Limb (tissue), 2 donors: ENCODE measurements around the gene GBF1.
A peak's percentile ranks its signal among the peaks of the same experiment; 100 is the strongest.

Experiments
- DNase-seq, 2 donors: peaks; one replicate each; pipeline ENCODE4 v3.0.0-alpha.2; 2016; ENCODE audit errors: extremely low spot score in 2 of 2

The GBF1 gene

DNA sequence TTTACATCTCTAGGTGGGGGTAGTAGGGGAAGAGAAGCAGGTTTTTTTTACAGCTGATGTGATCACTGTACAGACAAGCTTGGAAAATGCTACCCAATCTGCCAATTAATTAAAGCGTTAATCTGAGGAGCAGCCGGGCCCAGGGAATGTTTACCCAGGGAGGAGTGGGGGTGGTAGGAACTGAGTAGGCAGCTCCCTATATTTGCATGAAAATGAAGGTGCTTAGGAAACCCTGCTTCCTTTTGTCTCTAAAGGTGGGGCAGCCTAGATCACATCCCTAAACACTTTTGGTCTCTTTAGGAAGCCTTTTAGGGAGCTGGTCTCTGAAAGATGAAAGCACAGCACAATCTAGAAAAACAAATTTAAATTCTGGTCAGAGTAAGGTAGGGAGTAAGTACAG, 97.1 kb downstream of the GBF1 start:
- DNase-seq, result no peak

DNA sequence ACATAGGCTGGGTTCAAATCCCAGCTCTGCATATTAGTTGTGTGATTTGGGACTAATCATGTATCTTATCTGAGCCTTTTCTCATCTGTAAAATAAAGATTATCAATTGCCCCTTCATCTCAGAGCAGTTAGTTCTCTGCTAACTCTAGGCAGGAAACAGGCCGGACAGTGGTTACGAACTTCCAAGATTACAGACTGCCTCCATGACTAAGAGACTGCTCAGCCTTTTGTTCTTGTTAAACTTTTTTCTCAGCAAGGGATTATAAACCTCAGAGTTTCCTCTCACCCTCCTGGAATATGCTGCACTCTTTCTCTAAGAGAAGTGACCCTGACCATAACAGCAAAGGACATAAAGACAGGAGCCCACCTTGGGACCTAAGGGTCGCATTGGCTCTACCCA, 97.6 kb downstream of the GBF1 start:
- no peak for DNase-seq

DNA sequence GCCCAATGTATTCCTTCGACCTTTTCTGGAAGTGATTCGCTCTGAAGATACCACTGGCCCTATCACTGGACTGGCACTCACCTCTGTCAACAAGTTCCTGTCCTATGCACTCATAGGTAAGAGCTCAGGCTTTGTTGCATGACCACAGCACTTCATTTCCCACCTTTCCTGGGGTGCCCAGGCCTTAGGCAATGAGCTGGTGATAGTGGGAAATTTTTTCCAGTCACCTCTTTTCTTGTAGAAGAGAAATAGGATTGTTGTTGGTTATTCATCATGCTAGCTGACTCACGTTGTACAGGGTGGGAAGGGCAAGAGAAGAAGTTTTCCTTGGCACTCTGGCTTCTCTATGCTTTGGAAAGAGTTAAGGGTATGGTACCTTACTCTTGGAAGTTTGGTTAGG, 98.7 kb downstream of the GBF1 start:
- no peak for DNase-seq

DNA sequence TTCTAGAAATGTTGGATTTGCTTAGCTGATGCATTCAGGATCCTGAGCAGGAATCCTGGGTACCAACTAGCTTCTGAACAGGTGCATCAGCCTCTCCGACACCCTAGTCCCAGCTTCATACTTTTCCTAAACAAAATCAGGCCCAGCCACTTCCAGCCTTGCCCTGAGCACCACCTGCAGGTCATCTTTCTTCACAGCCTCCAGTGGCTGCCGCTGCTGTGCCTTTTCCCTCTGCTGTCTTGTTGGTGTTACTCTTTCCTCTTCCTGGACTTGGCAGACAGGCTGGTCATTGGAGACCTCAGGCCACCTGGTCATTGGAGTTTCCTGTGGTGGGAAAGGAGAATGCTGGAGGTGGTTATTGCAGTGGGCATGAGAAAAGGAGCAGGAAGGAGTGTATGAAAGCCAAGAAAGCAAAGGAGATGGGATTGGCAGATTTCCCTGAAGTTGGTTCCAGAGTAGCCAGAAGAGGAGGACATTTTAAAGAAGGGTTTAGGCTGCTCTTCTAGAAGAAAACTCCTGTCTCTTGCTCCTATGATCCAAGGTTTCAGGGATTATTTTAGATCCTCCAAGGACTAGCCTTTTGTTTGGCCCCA, 102.0 kb downstream of the GBF1 start:
- peak; percentile 45 to 54 for DNase-seq

DNA sequence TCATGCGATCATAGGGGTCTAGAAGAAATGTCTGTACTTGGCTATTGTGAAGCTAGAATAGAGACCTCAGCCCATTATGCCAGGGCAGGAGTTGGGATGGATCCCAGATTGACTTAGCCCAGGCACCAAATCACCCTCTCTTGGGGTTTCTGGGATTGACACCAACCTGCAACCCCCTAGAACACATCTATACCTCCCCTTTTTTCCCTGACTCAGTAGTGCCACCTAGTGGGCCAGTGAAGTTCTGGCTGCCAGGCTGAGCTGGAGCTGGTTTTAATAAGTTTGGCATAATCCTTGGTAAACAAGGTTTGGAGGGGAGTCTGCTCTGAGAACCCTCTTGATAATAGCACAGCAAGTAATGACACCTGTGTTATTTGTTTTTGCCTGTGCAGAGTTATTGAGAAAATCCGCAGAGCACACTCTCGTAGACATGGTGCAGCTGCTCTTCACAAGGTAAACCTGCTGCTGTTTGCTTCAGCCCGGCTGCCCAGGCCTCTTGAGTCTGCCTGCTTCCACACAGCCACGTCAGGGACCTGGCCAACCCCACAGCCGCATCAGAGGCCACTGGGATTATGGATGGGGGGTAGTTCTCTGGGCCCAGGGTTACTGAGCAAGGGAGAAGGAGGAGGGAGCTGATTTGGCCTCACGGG, 106.9 kb downstream of the GBF1 start:
- DNase-seq, result peak; percentile 56 to 78

DNA sequence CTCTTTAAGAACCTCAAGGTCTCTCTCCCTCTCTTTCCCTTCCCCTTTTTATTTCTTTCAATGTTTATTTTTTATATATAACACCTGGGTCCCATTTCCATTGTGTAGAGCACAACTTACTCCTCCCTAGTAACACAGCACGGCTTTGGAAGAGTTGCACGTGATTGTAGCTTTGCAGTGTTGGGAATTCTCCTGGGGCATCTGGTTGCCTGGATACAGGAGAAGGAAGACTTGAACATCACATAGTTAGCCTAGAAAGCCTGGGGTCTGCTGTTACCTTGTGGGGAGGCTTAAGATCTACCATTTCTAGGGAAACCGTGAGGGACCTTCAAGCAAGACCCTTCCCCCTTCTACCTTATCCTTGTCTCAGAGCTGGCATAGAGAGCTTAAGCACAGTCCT, 109.1 kb downstream of the GBF1 start:
- no peak for DNase-seq

DNA sequence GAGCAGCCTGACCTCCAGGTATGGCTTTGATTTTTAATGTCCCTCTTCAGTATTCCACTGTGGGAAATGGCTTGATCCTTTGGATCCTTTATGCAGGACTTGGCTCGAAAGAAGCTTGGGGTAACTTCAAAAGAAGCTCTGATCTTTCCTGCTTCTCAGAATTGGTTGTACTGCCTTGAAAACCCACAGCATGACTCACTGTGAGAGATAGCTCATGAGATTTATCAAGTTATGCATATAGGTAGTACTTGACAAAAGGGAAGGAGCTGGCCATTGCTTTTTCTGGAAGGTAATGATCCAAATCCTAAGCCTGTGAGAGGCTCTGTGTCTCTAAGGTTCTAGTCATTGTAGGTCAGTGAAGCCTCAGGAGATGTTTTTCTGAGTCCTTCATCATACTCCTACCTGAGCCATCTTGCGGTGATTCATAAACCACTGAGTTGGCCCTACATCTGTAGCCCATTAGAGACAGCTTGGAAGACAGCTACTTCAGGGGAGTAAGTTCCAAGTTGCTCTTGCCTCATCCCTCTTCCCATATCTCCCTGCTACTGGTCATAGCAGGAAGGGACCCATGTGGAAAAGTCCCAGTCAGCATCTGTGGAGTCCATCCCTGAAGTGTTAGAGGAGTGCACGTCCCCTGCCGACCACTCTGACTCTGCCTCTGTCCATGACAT, 113.5 kb downstream of the GBF1 start:
- no peak for DNase-seq

DNA sequence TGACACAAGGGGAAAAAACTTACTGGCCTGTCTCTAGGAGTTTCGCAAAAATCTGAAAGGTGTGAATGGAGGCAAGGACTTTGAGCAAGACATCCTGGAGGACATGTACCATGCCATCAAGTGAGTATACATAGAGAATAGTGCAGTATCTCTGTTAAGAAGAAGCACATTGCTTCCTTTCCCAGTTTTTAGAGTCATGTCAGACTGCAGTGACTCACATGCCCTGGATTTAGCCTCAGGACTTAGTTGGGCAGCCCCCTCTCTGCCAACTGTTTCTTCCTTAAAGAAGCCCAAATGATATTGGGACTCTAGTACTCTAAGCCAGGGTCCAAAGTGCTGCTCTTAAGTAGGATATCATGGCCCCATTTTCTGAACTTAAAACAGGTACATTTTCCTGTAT, 122.1 kb downstream of the GBF1 start:
- DNase-seq, result no peak

DNA sequence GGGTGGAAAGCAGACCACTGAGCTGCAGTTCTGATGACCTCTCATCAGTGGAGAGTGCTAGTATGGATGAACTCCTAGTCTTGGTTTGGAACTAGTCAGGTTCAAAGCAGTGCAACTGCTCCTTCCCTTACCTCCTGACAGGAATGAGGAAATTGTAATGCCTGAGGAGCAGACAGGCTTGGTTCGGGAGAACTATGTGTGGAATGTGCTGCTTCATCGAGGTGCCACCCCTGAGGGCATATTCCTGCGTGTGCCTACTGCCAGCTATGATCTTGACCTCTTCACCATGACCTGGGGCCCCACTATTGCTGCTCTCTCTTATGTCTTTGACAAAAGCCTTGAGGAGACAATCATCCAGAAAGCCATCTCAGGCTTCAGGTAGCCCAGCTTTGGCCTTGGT, 122.7 kb downstream of the GBF1 start:
- no peak for DNase-seq

DNA sequence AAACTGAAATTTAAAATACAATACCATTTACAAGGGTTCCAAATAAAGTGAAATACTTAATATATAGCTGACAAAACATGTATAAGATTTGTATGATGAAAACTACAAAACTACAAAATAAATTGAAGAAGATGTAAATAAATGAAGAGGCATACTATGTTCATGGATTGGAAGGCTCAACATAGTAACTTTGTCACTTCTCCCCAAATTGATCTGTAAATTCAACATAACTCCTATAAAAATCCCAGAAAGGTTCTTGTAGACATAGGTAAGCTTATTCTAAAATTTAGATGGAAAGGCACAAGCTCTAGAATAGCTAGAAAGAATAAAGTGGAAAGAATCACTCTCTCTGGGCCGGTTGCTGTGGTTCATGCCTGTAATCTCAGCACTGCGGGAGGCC, 126.0 kb downstream of the GBF1 start:
- DNase-seq, result no peak

DNA sequence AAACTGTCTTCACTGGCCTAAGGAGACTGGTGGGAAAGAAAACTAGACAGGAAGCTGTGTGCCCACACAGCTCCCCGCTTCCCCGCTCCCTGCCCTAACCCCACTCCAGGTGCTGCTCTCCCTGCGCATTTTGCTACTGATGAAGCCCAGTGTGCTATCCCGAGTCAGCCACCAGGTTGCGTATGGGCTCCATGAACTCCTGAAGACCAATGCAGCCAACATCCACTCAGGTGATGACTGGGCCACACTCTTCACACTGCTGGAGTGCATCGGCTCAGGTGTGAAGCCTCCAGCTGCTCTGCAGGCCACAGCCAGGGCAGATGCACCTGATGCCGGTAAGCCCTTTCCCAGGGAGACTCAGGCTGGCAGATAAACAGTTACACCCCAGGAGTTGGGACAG, 129.9 kb downstream of the GBF1 start:
- DNase-seq, result no peak

DNA sequence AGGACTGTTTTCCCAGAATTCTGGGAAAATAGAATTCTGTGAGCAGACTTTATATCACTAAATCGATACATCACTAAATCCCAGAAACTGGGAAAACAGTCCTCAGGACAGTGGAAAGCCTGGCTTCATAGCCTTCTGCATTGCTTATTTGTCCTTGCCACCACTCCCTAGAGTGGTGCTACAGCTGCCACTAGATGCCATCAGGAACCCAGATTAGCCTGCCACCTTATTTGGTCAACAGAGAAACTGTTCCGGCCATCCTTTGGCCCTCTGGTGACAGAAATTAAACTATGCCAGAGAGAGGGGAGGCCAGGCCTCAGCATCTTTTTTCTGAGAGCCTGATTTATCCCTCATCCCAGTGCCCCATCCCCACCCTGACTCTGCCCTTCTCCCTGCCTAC, 130.5 kb downstream of the GBF1 start:
- no peak for DNase-seq

DNA sequence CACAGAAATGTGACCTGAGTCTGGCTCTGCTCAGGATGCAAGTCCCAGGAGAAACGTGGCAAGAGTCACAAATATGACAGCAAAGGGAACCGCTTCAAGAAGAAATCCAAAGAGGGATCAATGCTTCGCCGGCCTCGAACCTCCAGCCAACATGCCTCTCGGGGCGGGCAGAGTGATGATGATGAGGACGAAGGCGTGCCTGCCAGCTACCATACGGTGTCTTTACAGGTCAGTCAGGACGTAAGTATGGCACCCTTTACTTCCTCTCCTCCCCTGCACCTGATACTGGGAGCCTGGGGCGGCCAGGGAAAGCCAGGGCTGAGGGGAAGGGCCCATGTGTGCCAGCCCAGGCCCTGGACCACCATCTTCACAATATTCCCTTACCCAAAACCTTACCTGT, 131.6 kb downstream of the GBF1 start:
- no peak for DNase-seq

DNA sequence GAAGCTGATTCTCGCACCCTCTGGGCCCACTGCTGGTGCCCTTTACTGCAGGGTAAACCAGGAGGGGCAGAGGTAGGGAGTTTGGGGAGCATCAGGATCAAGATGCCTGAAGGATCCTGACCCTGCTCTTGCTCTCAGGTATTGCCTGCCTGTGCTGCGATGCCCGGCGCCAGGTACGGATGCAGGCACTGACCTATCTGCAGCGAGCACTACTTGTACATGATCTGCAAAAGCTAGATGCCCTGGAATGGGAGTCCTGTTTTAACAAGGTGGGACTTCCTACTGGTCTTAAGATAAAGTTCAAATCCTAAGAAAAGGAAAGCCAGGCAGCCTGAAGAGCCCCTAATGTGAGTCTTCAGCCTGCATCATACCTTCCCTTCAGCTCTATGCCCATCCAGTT, 134.1 kb downstream of the GBF1 start:
- DNase-seq, result no peak

DNA sequence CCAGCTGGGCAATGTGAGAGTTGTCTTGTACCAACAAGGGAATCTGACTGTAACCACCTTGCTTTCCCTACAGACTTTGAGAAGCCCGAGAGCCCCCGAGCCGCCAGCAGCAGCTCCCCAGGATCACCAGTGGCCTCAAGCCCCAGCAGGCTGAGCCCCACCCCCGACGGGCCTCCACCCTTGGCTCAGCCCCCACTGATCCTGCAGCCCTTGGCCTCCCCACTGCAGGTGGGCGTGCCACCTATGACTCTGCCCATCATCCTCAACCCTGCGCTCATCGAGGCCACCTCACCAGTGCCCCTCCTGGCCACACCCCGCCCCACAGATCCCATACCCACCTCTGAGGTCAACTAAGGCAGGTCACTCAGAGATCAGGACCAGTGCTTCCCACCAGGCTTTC, 136.7 kb downstream of the GBF1 start:
- DNase-seq, result no peak

DNA sequence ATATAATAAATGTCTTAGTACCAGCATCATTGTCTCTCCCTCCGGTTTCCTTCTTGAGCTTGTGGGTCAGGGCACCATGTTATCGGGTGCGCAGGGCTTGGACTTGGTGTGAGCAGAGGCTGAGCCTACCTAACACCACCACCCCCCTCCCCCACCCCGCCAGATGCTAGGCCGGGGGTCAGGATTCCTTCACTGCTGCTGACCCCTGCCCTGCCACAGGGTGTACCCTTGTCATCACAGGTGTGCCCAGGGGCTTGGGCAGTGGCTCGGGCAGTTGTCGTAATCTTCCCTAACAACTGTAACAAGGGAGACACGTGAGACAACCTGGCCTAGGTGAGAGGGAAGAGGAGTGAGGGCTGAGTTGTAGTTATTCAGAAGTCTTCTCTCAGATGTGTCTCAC, 137.5 kb downstream of the GBF1 start:
- DNase-seq, result no peak

DNA sequence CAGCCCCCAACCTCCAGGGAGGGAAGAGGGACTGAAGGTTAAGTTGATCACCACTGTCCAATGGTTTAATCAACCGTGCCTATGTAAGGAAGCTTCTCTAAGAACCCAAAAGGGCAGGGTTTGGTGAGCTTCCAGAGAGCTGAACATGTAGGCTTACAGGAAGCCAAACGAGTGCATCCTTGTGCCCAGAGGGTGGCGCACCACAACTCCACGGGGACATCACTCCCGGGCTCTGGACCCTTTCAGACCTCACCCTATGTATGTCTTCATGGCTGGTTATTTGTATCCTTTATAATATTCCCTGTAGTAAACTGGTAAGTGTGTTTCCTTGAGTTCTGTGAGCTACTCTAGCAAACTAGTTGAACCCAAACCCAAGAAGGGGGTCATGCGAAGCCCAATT, 138.7 kb downstream of the GBF1 start:
- DNase-seq, result no peak

DNA sequence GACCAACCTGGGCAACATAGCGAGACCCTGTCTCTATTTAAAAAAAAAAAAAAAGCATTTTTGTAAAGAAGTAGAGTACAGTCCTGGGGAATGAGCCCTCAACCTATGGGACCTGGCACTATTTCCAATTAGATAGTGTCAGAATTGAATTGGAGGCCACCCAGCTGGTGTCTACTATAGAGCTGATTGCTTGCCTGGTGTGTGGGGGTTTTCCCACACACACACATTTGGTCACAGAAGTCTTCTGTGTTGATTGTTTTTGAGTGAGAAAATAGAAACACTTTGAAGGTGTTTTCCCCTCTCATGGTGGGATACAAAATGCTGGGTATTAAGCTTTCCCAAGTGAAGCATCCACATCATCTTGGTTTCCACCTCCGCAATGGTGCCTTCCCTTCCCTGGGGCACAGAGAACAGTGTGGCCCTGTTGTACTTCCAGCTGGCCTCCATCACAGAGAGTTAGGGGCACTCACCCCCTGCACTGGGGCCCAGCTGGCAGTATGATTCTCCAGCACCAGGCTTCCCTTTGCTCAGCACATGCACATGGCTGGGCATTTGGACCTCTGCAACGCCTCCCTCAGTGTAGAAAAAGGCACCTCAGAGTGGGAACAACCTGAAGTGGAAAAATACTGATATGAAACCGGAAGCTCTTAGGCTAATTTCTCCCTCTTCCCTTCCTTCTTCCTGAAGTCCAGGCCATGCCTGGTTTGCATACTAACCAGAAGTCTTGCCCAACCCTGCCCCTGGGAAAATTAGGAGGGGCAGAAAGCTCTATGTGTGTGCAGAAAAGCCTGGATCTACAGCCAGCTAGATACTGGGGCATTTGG, 139.5 kb downstream of the GBF1 start:
- no peak for DNase-seq

DNA sequence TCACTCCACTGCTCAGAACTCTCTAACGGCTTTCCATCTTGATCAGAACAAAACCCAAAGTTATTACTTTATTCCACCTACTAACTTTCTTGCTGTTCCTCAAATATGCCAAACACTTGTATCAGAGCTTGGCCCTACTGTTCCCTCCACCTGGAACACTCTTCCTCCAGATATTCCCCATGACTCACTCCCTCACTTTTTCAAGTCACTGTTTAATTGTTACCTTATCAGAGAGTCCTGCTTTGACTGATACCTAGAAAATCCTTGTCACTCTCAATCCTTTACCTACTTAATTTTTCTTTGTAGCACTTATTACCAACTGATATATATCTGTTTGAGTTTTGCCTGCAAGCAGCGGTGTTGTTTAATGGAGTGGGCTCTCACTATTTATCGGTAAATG, 144.6 kb downstream of the GBF1 start:
- DNase-seq, result no peak

DNA sequence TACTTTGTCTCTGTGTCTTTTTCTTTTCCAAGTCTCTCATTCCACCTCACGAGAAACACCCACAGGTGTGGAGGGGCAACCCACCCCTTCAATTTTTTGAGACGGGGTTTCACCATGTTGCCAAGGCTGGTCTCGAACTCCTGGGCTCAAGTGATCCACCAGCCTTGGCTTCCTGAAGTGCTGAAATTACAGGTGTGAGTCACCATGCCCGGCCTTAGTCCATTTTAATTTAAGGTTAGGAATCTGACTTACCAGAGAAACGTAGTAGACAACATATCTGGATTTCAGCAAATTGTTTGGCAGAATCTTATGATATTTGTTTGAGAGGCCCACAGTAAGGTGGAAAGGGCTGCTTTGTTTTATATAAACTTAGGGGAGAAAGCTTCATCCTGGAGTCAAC, 147.0 kb downstream of the GBF1 start:
- no peak for DNase-seq

DNA sequence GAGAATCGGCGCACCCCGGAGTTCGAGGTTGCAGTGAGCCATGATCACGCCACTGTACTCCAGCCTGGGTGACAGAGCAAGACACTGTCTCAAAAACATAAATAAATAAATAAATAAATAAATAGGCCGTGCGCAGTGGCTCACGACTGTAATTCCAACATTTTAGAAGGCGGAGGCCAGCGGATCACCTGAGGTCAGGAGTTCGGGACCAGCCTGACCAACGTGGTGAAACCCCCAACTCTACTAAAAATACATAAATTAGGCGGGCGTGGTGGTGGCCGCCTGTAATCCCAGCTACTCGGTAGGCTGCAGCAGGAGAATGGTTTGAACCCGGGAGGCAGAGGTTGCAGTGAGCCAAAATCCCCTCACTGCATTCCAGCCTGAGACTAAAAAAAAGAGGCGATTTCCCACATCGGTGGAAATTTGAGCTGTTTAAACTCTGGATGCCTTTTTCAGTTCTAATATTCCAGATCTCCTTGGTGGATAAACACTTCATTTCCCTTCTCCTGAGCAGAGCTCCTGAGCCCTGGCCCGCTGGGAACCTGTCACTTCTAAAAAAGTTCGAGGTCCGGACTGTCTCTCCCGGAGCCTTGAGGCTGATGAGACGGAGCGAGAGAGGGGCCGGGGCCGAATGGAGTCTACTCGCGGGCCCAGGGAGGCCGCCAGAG, 148.2 kb downstream of the GBF1 start:
- no peak for DNase-seq
